ENCODE data around the gene PANX3.

GRCh38 chr11:124600621-124601320 is 10.5 kb upstream of the PANX3 start:
- no peak for TF ChIP-seq EZH2phosphoT487 (conservative IDR thresholded peaks at IDR 0.05; ENCODE audit: low read length)
- TF ChIP-seq CTCF (IDR thresholded peaks at IDR 0.05; ENCODE audit: insufficient read depth, low read length, poor library complexity, severe bottlenecking), result no peak
